Muscle layer of duodenum (tissue), 2 donors: ENCODE results near the gene CD300LG.

Experiments used
- H3K27ac ChIP-seq: one replicate; pipeline ENCODE4 v1.7.0; 2013; ENCODE audit warnings: mild to moderate bottlenecking, low read length
- H3K27me3 ChIP-seq: one replicate; pipeline ENCODE4 v1.7.0; 2013; ENCODE audit warnings: low read depth, mild to moderate bottlenecking, control low read depth, low read length
- H3K36me3 ChIP-seq, 2 donors: one replicate each; pipeline ENCODE4 v1.7.0; 2013; ENCODE audit warnings: low read length in 2 of 2, control low read depth in 1 of 2, mild to moderate bottlenecking in 1 of 2; ENCODE audit not compliant: insufficient read depth in 2 of 2, control insufficient read depth in 1 of 2
- H3K4me1 ChIP-seq, 2 donors: one replicate each; pipeline ENCODE4 v1.7.0; 2013; ENCODE audit warnings: low read length in 2 of 2, mild to moderate bottlenecking in 2 of 2, control low read depth in 1 of 2, moderate library complexity in 1 of 2; ENCODE audit not compliant: insufficient read depth in 2 of 2, control insufficient read depth in 1 of 2
- H3K4me3 ChIP-seq, 2 donors: one replicate each; pipeline ENCODE4 v1.7.0; 2013; ENCODE audit warnings: low read length in 2 of 2, low read depth in 1 of 2, mild to moderate bottlenecking in 1 of 2
- H3K9me3 ChIP-seq, 2 donors: one replicate each; pipeline ENCODE4 v1.7.0; 2013; ENCODE audit warnings: low read length in 2 of 2, control low read depth in 1 of 2, mild to moderate bottlenecking in 1 of 2; ENCODE audit not compliant: control insufficient read depth in 1 of 2
- donor health status: healthy.

Gene CD300LG

GRCh38 chr17:43825567-43825966 is 21.4 kb upstream of the CD300LG start:
- Histone ChIP-seq H3K4me3 (no peak overlapping the region), H3K4me1 (no peaks in the 10 kb centered on the region), H3K27me3 (no peaks in the 10 kb centered on the region), H3K36me3 (peaks cover 8 to 12% of the 10 kb centered on the region in 2 donors), H3K27ac (no peak overlapping the region), H3K9me3 (no peaks in the 10 kb centered on the region)

DNA sequence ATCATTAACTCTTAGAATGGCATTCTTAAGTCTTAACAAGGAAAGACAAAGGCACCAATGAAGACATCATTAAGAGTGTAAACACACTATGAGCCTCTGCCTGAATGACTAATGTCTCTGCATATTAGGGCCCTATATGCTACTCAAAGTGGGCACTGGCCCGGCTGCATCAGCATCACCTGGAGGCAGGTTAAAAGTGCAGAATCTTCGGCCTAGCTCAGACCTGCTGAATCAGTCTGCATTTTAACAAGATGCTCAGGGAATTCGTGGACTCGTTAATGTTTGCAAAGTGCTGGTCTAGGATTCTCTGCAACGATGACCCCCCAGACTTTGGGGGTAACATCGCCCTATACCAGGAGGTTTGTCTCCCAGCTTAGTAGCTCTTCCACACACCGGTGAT is 20.8 kb upstream of the CD300LG start:
- Histone ChIP-seq H3K4me3 (no peak overlapping the region), H3K36me3 (peaks cover 8 to 14% of the 10 kb centered on the region in 2 donors), H3K9me3 (no peaks in the 10 kb centered on the region), H3K4me1 (no peaks in the 10 kb centered on the region), H3K27ac (no peak overlapping the region), H3K27me3 (no peaks in the 10 kb centered on the region)

DNA sequence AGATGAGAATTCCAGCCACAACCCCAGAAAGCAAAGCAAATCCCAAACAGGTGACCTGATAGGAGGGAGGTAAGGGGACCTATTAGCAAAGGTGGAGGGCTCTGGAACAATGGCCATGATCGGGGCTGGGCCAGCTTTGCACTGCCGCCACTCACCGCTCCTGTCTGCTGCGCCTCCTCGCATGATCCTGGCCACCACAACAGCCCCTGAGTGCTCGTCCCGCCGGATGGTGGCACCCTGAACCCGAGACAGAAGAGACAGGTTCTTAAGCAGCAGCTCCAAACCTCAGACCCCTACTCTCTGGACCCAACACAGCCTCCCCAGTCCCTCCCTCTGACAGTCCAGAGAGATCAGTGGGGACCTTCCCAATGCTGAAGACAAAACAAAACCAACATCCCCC is 19.4 kb upstream of the CD300LG start:
- peaks cover 0 to 6% of the 10 kb centered on the region in 2 donors for H3K4me1 ChIP-seq
- no peaks in the 10 kb centered on the region for H3K9me3 ChIP-seq
- H3K27me3 ChIP-seq, result no peaks in the 10 kb centered on the region
- peaks cover 8 to 14% of the 10 kb centered on the region in 2 donors for H3K36me3 ChIP-seq
- H3K27ac ChIP-seq, result no peak overlapping the region
- no peak overlapping the region for H3K4me3 ChIP-seq

- Histone ChIP-seq H3K9me3 (no peaks in the 10 kb centered on the region), H3K27me3 (no peaks in the 10 kb centered on the region), H3K27ac (no peak overlapping the region), H3K4me1 (peaks cover 0 to 15% of the 10 kb centered on the region in 2 donors), H3K36me3 (peaks cover 8 to 14% of the 10 kb centered on the region in 2 donors), H3K4me3 (no peak overlapping the region)
Measured at GRCh38 chr17:43829738-43830137, 17.2 kb upstream of the CD300LG start.

DNA sequence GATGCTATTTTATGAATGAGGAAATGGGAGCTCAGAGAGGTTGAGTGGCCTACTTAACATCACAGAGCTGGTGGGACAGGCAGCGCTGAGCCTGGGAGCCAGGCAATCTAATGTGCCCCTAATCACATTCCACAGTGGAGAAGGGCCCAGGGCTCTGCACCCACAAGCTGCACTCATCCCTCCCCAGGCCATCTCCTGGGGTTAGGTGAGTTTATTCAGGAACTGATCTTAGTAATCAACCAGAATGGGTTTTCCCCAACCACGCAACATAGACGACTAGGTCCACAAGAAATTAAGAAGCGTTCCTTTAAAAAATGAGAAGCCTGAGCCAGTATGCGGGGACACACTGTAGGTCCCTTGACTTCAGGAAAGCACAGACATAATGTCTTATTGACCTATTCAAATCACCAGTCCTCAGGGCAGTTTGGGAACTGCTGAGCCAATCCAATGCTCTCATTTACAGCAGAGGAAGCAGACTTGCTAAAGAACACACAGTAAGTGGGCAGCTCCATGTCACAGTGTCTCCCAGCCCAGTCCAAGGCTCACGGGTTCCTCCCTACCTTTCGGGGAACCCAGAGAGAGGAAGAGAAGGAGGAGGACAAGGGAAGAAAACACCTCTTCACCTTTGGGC is 16.4 kb upstream of the CD300LG start:
- no peak overlapping the region for H3K4me3 ChIP-seq
- peaks cover 8 to 14% of the 10 kb centered on the region in 2 donors for H3K36me3 ChIP-seq
- no peaks in the 10 kb centered on the region for H3K9me3 ChIP-seq
- no peaks in the 10 kb centered on the region for H3K27me3 ChIP-seq
- H3K27ac ChIP-seq, result no peak overlapping the region
- peaks cover 0 to 15% of the 10 kb centered on the region in 2 donors for H3K4me1 ChIP-seq

GRCh38 chr17:43831633-43832032 is 15.3 kb upstream of the CD300LG start:
- H3K27me3 ChIP-seq, result no peaks in the 10 kb centered on the region
- H3K9me3 ChIP-seq, result no peaks in the 10 kb centered on the region
- no peak overlapping the region for H3K4me3 ChIP-seq
- no peak overlapping the region for H3K27ac ChIP-seq
- peaks cover 8% of the 10 kb centered on the region in 2 donors for H3K36me3 ChIP-seq
- H3K4me1 ChIP-seq, result peaks cover 0 to 15% of the 10 kb centered on the region in 2 donors

- Histone ChIP-seq H3K27me3 (no peaks in the 10 kb centered on the region), H3K4me1 (peaks cover 0 to 15% of the 10 kb centered on the region in 2 donors), H3K4me3 (peak overlapping the region; percentile 55 to 68), H3K27ac (no peak overlapping the region), H3K9me3 (no peaks in the 10 kb centered on the region), H3K36me3 (peaks cover 8% of the 10 kb centered on the region in 2 donors)
Measured at GRCh38 chr17:43832168-43832975, 14.6 kb upstream of the CD300LG start.

- Histone ChIP-seq H3K9me3 (no peaks in the 10 kb centered on the region), H3K27me3 (no peaks in the 10 kb centered on the region), H3K4me1 (peaks cover 0 to 15% of the 10 kb centered on the region in 2 donors), H3K4me3 (peak within 1 kb of the TSS; percentile 59 to 68), H3K36me3 (peaks cover 8% of the 10 kb centered on the region in 2 donors), H3K27ac (no peak within 1 kb of the TSS)
Measured at GRCh38 chr17:43832976-43833829, 13.8 kb upstream of the CD300LG start, which contains the start of gene MPP3. MPP3 (minus strand) TSS chr17:43833146; CDS start chr17:43831906, 1,240 bp downstream.

- H3K27ac ChIP-seq, result no peak overlapping the region
Measured at GRCh38 chr17:43834106-43834505, 12.9 kb upstream of the CD300LG start.

GRCh38 chr17:43839670-43840108 is 7.3 kb upstream of the CD300LG start:
- no peak overlapping the region for H3K27ac ChIP-seq

More at GRCh38 chr17:43834106-43834505, 12.9 kb upstream of the CD300LG start:
- Histone ChIP-seq H3K4me1 (peaks cover 0 to 15% of the 10 kb centered on the region in 2 donors), H3K9me3 (no peaks in the 10 kb centered on the region), H3K36me3 (peaks cover 3 to 6% of the 10 kb centered on the region in 2 donors), H3K4me3 (no peak overlapping the region), H3K27me3 (no peaks in the 10 kb centered on the region)

GRCh38 chr17:43840814-43841213 is 6.2 kb upstream of the CD300LG start:
- Histone ChIP-seq H3K27me3 (no peaks in the 10 kb centered on the region), H3K36me3 (no peaks in the 10 kb centered on the region), H3K27ac (no peak overlapping the region)

More at GRCh38 chr17:43839670-43840108, 7.3 kb upstream of the CD300LG start:
- Histone ChIP-seq H3K4me1 (peaks cover 0 to 7% of the 10 kb centered on the region in 2 donors), H3K27me3 (no peaks in the 10 kb centered on the region), H3K36me3 (no peaks in the 10 kb centered on the region), H3K9me3 (no peaks in the 10 kb centered on the region), H3K4me3 (no peak overlapping the region)

More at GRCh38 chr17:43840814-43841213, 6.2 kb upstream of the CD300LG start:
- Histone ChIP-seq H3K4me1 (peaks cover 0 to 8% of the 10 kb centered on the region in 2 donors), H3K4me3 (no peak overlapping the region), H3K9me3 (no peaks in the 10 kb centered on the region)
